LNCAP (cell line): ENCODE measurements around the gene MYO16.

Source experiments
- TF ChIP-seq, protein P1 (sequence below): fragments of 450-650 bp; IDR thresholded peaks from 2 replicates; pipeline ENCODE4 v1.5.1; 2017; ENCODE audit warnings: mild to moderate bottlenecking

MYO16 gene

DNA sequence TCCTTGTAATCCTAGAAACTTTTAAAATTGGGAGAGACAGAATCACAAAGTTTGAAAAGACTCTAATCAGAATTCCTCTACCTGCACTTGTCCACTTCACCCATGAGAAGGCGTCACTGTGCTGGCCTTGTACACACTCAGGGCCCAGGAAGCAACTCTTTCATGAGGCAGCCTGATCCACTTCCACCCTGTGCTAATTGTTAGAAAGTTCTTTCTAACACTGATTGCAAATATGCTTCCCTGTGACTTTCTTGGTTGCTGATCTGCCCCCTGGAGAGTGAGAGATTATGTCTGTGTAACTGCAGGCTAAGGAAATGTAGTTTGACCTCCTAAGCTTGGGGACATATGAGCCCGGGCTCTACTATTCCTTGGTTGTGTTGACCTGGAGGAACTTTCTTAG, 494.6 kb downstream of the MYO16 start:
- TF ChIP-seq, protein P1, sequence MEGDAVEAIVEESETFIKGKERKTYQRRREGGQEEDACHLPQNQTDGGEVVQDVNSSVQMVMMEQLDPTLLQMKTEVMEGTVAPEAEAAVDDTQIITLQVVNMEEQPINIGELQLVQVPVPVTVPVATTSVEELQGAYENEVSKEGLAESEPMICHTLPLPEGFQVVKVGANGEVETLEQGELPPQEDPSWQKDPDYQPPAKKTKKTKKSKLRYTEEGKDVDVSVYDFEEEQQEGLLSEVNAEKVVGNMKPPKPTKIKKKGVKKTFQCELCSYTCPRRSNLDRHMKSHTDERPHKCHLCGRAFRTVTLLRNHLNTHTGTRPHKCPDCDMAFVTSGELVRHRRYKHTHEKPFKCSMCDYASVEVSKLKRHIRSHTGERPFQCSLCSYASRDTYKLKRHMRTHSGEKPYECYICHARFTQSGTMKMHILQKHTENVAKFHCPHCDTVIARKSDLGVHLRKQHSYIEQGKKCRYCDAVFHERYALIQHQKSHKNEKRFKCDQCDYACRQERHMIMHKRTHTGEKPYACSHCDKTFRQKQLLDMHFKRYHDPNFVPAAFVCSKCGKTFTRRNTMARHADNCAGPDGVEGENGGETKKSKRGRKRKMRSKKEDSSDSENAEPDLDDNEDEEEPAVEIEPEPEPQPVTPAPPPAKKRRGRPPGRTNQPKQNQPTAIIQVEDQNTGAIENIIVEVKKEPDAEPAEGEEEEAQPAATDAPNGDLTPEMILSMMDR = no peak

- TF ChIP-seq, protein P1 = no peak
Observed at GRCh38 chr13:109126178-109126577, 496.8 kb downstream of the MYO16 start.

DNA sequence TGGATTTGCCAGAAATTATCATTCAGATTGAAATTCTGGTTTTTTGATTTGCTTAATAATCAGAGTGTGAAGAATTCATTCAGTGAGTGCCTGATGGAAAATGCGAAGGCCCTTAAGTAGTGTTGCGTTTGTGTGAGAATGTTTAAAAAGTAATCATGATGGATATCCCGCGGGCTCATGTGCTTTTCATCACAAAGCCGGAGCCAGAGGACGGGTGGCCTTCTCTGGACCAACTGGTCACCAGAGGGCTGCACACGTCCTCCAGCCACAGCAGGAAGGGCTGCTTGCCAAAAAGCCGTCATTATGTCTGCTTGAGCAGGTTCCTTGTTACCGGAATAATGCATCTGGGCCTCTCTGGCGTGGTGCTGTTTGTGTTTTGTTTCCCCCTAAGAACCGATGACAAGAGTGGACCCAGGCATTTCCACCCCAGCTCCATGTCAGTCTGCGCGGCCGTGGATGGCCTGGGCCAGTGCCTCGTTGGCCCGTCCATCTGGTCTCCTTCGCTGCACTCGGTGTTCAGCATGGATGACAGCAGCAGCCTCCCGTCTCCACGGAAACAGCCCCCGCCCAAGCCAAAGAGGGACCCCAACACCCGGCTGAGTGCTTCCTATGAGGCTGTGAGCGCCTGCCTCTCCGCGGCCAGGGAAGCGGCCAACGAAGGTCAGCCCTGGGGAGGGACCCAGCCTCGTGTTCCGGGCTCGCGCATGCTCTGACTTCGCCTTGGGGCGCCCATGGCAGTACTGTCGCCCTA, 497.7 kb downstream of the MYO16 start:
- TF ChIP-seq, protein P1 = no peak

DNA sequence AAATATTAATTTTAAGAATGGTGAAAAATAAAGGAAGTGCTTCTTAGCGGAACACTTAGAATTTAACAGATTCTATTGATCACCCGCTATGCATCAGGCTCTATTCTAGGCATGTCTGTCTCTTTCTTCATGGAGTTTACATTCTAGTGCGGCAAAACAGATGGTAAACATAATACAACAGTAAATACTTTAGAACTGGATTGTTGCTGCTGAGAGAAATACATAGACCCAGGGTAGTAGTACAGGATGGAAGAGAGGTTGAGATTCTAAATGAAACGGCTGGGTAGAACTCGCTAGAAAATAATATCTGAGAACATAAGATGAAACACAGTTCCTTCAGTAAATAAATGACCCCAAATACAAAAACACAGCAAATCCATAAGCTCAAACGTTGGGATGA, 498.7 kb downstream of the MYO16 start:
- TF ChIP-seq, protein P1 = no peak

DNA sequence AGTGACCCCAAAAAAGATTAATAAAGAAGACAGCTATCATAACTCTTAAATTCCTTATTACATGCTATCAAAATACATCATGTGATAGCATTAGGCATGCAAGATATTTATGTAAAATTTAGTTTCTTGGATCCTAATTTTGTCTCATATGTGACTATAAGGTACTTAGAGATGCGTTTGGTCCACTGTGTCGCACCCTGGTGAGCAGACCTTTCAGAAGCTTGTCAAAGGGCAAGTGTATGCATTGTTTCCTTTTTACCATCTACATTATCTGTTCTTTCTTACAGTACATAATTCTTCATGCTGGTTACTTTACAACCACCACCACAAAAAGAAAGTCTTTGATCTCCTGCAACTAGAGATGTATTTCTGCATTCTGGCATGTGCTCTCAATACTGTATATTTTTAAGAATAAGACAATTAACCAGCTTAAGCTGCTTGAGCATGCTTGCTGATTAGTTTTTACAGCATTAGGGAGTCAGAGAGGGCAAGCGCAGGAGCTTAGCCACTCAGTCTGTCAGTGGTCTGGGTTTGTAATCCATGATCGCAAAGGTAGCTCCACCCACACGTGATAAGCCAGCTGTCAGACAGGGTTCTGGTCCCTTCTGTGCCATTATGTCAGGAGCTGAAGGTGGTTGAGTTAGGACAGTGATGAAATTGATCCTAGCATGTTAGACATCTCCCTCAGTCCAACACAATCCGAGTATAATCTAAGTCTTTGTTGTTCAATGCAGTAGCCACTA, 500.9 kb downstream of the MYO16 start:
- TF ChIP-seq, protein P1 = no peak

DNA sequence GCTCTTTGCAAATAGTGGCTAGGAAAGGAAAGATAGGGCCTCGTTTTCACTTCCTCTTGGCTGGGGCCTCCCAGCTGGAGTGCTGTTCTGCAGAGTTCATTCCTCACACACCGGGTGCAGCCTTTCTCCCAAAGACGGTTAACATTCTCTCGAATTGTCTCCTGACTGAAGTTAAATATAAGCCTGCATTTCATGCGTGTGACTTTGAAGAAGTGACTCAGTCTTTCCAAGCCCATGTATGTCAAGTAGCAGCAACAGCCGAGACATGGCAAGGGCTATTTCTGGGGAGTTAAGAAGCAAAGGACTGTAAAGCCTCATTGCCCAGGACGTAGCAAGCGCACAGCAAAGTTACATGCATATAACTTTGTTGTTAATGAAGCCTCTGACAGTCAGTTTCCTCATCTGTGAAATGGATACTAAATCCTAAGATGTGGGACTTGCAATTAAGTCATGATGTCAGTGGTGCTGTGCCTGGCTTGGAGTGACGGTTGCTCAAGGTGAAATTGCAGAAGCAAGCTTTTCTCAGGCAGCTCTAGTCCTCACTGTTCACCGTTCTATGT, 502.4 kb downstream of the MYO16 start:
- TF ChIP-seq, protein P1 = no peak

DNA sequence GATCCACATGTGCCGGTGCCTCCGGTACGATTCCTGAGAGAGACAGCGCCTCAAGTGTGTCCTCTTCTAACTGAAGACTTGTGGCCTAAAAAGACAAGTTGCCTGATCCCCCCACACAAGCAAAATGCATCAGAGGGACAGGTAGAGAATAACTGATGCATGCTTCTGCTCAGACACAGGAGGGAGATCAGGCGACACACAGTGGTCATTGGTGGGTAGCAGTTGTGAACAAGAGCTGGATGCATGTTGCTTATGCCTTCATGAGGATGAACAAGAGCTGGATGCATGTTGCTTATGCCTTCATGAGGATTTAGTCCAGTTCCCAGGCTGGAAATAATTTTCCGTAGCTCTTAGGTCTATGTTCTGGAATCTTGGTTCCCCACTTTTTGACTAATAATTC, 505.6 kb downstream of the MYO16 start:
- TF ChIP-seq, protein P1 = peak; percentile 14; the same call in 1 of the 2 replicates
